Measurements from ENCODE around the gene SORCS2. TPM values are rescaled to one million over a fixed set of nuclear protein-coding genes. Genes with fewer than 3 reads are reported as not detected.

SORCS2 gene
- total RNA-seq, 1 experiment from 2014 or later: not detected

- intact Hi-C loops (cut with micrococcal nuclease): no loop called here
- no peaks in the 10 kb centered on the region for H3K36me3 Mint-ChIP-seq (ENCODE audit: insufficient read depth, unreplicated experiment)
- peaks cover 1% of the 10 kb centered on the region for H3K4me1 Mint-ChIP-seq (ENCODE audit: insufficient read depth, unreplicated experiment)
- H3K9me3 Mint-ChIP-seq (ENCODE audit: unreplicated experiment): no peaks in the 10 kb centered on the region
- H3K27ac Mint-ChIP-seq (ENCODE audit: low read depth, unreplicated experiment): no peak overlapping the region
- peaks cover 59% of the 10 kb centered on the region for H3K27me3 Mint-ChIP-seq (ENCODE audit: insufficient read depth, unreplicated experiment)
- no peak for DNase-seq (ENCODE audit: unreplicated experiment)
- no TSS peak for BruUV-seq (replicated peaks)
- ChIA-PET POLR2A (no interaction called here), CTCF (interaction anchor here (0.6 to 4.2 kb wide), 23 partner anchors 9 to 613 kb away, joined by 3 to 29 read pairs (median 5); no protein-coding TSS in a partner anchor)
- no peak overlapping the region for H3K4me3 Mint-ChIP-seq (ENCODE audit: unreplicated experiment)
- TF ChIP-seq CTCF (IDR thresholded peaks at IDR 0.05; ENCODE audit: unreplicated experiment): no peak
Observed at GRCh38 chr4:7190691-7191545, 1.4 kb upstream of the SORCS2 start.

- CTCF ChIA-PET: interaction anchor here (0.6 to 4.2 kb wide), 37 partner anchors 9 to 795 kb away, joined by 3 to 29 read pairs (median 4); no protein-coding TSS in a partner anchor
- no peak for DNase-seq (ENCODE audit: unreplicated experiment)
- peaks cover 9% of the 10 kb centered on the region for H3K4me1 Mint-ChIP-seq (ENCODE audit: insufficient read depth, unreplicated experiment)
- intact Hi-C loops (cut with micrococcal nuclease): loop anchor here (1.0 to 2.0 kb wide), 4 partner anchors 105 to 611 kb away; no protein-coding TSS in a partner anchor
- H3K27me3 Mint-ChIP-seq (ENCODE audit: insufficient read depth, unreplicated experiment): peaks cover 55% of the 10 kb centered on the region
- no peak overlapping the region for H3K27ac Mint-ChIP-seq (ENCODE audit: low read depth, unreplicated experiment)
- H3K4me3 Mint-ChIP-seq (ENCODE audit: unreplicated experiment): no peak overlapping the region
- no peaks in the 10 kb centered on the region for H3K9me3 Mint-ChIP-seq (ENCODE audit: unreplicated experiment)
- BruUV-seq (replicated peaks): no TSS peak
- no peak for TF ChIP-seq CTCF (IDR thresholded peaks at IDR 0.05; ENCODE audit: unreplicated experiment)
- POLR2A ChIA-PET: no interaction called here
- no peaks in the 10 kb centered on the region for H3K36me3 Mint-ChIP-seq (ENCODE audit: insufficient read depth, unreplicated experiment)
Observed at GRCh38 chr4:7191546-7192251, 639 bp upstream of the SORCS2 start.

- no peak for TF ChIP-seq CTCF (IDR thresholded peaks at IDR 0.05; ENCODE audit: unreplicated experiment)
- no peak overlapping the region for H3K4me3 Mint-ChIP-seq (ENCODE audit: unreplicated experiment)
- peaks cover 14% of the 10 kb centered on the region for H3K4me1 Mint-ChIP-seq (ENCODE audit: insufficient read depth, unreplicated experiment)
- H3K27me3 Mint-ChIP-seq (ENCODE audit: insufficient read depth, unreplicated experiment): peaks cover 40% of the 10 kb centered on the region
- H3K27ac Mint-ChIP-seq (ENCODE audit: low read depth, unreplicated experiment): no peak overlapping the region
- CTCF ChIA-PET: interaction anchor here (0.6 to 6.2 kb wide), 9 partner anchors 31 to 527 kb away, joined by 3 to 49 read pairs (median 3); no protein-coding TSS in a partner anchor
- intact Hi-C loops (cut with micrococcal nuclease): loop anchor here (2.0 kb wide), 2 partner anchors 526 to 610 kb away; no protein-coding TSS in a partner anchor
- POLR2A ChIA-PET: no interaction called here
- H3K36me3 Mint-ChIP-seq (ENCODE audit: insufficient read depth, unreplicated experiment): no peaks in the 10 kb centered on the region
- DNase-seq (ENCODE audit: unreplicated experiment): no peak
- H3K9me3 Mint-ChIP-seq (ENCODE audit: unreplicated experiment): no peaks in the 10 kb centered on the region
- BruUV-seq (replicated peaks): no TSS peak
Observed at GRCh38 chr4:7193030-7193958, 956 bp downstream of the SORCS2 start.

All from MCF 10A (cell line).